Peyer's patch (tissue), 4 donors: ENCODE measurements around the gene GNAT2.

Experiments
- POLR2A ChIP-seq, 2 donors: fragments of 450-650 bp; IDR thresholded peaks; one replicate each; pipeline ENCODE4 v1.5.1; 2017; ENCODE audit warnings: antibody characterized with exemption in 2 of 2, mild to moderate bottlenecking in 2 of 2, moderate library complexity in 2 of 2
- TF ChIP-seq, protein P1 (sequence below), 6 experiments: fragments of 450-650 bp in 4 of 6; fragments of 200-600 bp in 2 of 6; sonication (generic) in 1 of 6; IDR thresholded peaks; one replicate each; pipeline ENCODE4 v1.5.1; 2017 to 2019; ENCODE audit warnings: antibody characterized with exemption in 6 of 6, mild to moderate bottlenecking in 3 of 6, moderate library complexity in 1 of 6

DNA sequence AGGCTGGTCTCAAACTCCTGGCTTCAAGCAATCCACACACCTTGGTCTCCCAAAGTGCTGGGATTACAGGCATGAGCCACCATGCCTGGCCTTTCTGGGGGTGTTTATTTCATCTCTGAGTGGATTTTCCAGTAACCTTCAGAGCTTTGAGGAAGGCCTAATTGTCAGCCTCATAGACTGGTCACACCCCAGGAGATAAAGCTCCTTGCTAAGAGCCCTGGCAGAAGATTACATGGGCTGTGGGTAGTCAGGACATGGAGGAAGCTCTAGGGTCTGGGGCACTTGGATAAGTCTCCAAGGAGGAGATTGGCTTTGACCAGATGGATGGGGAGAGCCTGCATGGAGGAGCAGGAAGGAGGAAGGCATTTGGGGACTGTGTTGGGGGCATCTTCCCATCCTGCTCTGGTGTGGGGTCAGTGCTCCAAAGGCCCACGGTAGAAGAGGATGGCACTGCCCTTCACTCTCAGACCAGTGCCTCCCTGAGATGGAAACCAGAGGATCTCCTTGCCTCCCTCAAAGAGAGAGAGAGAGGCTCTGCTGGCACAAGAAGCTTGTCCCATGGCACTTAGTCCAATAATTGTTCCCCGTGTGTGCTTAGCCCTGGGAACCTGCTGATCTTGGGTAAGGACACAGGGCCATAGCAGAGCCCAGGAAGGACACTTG is 21.8 kb upstream of the GNAT2 start:
- TF ChIP-seq, protein P1, sequence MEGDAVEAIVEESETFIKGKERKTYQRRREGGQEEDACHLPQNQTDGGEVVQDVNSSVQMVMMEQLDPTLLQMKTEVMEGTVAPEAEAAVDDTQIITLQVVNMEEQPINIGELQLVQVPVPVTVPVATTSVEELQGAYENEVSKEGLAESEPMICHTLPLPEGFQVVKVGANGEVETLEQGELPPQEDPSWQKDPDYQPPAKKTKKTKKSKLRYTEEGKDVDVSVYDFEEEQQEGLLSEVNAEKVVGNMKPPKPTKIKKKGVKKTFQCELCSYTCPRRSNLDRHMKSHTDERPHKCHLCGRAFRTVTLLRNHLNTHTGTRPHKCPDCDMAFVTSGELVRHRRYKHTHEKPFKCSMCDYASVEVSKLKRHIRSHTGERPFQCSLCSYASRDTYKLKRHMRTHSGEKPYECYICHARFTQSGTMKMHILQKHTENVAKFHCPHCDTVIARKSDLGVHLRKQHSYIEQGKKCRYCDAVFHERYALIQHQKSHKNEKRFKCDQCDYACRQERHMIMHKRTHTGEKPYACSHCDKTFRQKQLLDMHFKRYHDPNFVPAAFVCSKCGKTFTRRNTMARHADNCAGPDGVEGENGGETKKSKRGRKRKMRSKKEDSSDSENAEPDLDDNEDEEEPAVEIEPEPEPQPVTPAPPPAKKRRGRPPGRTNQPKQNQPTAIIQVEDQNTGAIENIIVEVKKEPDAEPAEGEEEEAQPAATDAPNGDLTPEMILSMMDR (IDR thresholded peaks at IDR 0.05), result no peak
- TF ChIP-seq POLR2A (IDR thresholded peaks at IDR 0.05), result no peak
